Stomach (tissue), 9 donors: ENCODE results near the gene ZMYND10. TPM values are rescaled to one million over a fixed set of nuclear protein-coding genes. Genes with fewer than 3 reads are reported as not detected.
A peak's percentile ranks its signal among the peaks of the same experiment; 100 is the strongest.

Experiments used
- DNase-seq, 2 donors: peaks; one replicate each; pipeline versions ENCODE4 v3.0.0 to v3.0.0-alpha.2; 2013 to 2019
- H3K27ac ChIP-seq, 5 donors: fragments of 200-600 bp in 4 of 5; sonication (generic) in 4 of 5; one replicate each; pipeline ENCODE4 v1.5.1; 2013 to 2019; ENCODE audit warnings: mild to moderate bottlenecking in 1 of 5, moderate library complexity in 1 of 5
- H3K27me3 ChIP-seq, 3 donors: fragments of 200-600 bp; sonication (generic); one replicate each; pipeline ENCODE4 v1.5.1; 2017 to 2019; ENCODE audit warnings: mixed run types in 1 of 3
- H3K36me3 ChIP-seq, 4 donors: fragments of 200-600 bp; sonication (generic); 1 replicate in 3 of 4; 2 replicates in 1 of 4; pipeline ENCODE4 v1.5.1; 2016 to 2019
- H3K4me1 ChIP-seq, 4 donors: fragments of 200-600 bp; sonication (generic); one replicate each; pipeline ENCODE4 v1.5.1; 2016 to 2019
- H3K4me3 ChIP-seq, 4 donors: fragments of 200-600 bp; sonication (generic) in 3 of 4; one replicate each; pipeline ENCODE4 v1.5.1; 2016 to 2019; ENCODE audit warnings: mild to moderate bottlenecking in 1 of 4
- H3K9me3 ChIP-seq, 4 donors: fragments of 200-600 bp; sonication (generic); one replicate each; pipeline ENCODE4 v1.5.1; 2016 to 2019
- CTCF ChIP-seq, 7 experiments: fragments of 450-650 bp in 4 of 7; fragments of 200-600 bp in 3 of 7; sonication (generic) in 3 of 7; IDR thresholded peaks; one replicate each; pipeline ENCODE4 v1.5.1; 2016 to 2019; ENCODE audit warnings: antibody characterized with exemption in 7 of 7, control low read depth in 2 of 7, mild to moderate bottlenecking in 1 of 7
- EP300 ChIP-seq: sonication (generic); formaldehyde crosslinking; IDR thresholded peaks from one replicate; pipeline ENCODE4 v1.6.1; 2017; ENCODE audit warnings: antibody characterized with exemption
- POLR2A ChIP-seq, 4 donors: fragments of 450-650 bp; IDR thresholded peaks; one replicate each; pipeline ENCODE4 v1.6.1; 2016; ENCODE audit warnings: antibody characterized with exemption in 4 of 4, control low read depth in 2 of 4, mild to moderate bottlenecking in 1 of 4, moderate library complexity in 1 of 4
- POLR2AphosphoS5 ChIP-seq, 3 donors: sonication (generic); formaldehyde crosslinking; IDR thresholded peaks; one replicate each; pipeline ENCODE4 v1.6.1; 2016; ENCODE audit warnings: antibody characterized with exemption in 3 of 3
- WGBS, 5 donors: extraction: QIAGEN DNeasy Blood & Tissue Kit in 3 of 5; methylation state at CpG; one replicate each; pipeline versions ENCODE4 v1.1.5 to v1.1.7; 2013 to 2018; 5-methylcytosine and 5-hydroxymethylcytosine counted together
- intact Hi-C: fragments of 100-400 bp; cut with DNase I; formaldehyde crosslinking; loops from one replicate; pipeline ENCODE4 v1.15.1; 2023; ENCODE audit warnings: low total_unique reads
- polyA plus RNA-seq, 3 donors: library from polyadenylated mRNA; stranded (reverse); fragments of 200-250 nt; gene quantifications; one replicate each; pipeline ENCODE4 v1.2.3, GENCODE V29; 2013
- total RNA-seq, 5 donors: library from RNA; depleted of rRNA; stranded (reverse); fragments of >200 nt; gene quantifications; one replicate each; pipeline versions ENCODE4 v1.1.0 to v1.2.3, GENCODE V29; 2014 to 2016
- donor health status: healthy with polysubstance abuse.
- donor health status: Bipolar disorder and iron deficiency.
- donor health status: healthy.

ZMYND10 gene
- total and polyA plus RNA-seq, 8 donors: 0.87 to 61.4 (median 0.92) TPM; not detected in 1

GRCh38 chr3:50299929-50300680 is 45.4 kb downstream of the ZMYND10 start:
- no peaks in the 10 kb centered on the region for H3K27me3 ChIP-seq
- TF ChIP-seq CTCF (IDR thresholded peaks at IDR 0.05): no peak
- no peak for TF ChIP-seq POLR2AphosphoS5 (IDR thresholded peaks at IDR 0.05)
- TF ChIP-seq POLR2A (IDR thresholded peaks at IDR 0.05): peak in 1 of 4 donors; percentile 3
- no peak for TF ChIP-seq EP300
- peak in 1 of 2 donors; percentile 61 for DNase-seq
- no peaks in the 10 kb centered on the region for H3K9me3 ChIP-seq
- H3K4me3 ChIP-seq: peak overlapping the region; percentile 47 to 72 (median 68)
- peaks cover 37 to 68% (median 59%) of the 10 kb centered on the region in 4 donors for H3K4me1 ChIP-seq
- peak overlapping the region; percentile 71 to 96 (median 95) for H3K27ac ChIP-seq
- H3K36me3 ChIP-seq: peaks cover 7 to 15% (median 8%) of the 10 kb centered on the region in 4 donors
- WGBS, 5 donors: 48 to 52% (median 51%) methylated on average over 12 of the region's 12 CpGs
- intact Hi-C loops: no loop called here

- DNase-seq: no peak
- H3K4me1 ChIP-seq: peaks cover 37 to 68% (median 59%) of the 10 kb centered on the region in 4 donors
- peak overlapping the region; percentile 47 to 72 (median 68) for H3K4me3 ChIP-seq
- intact Hi-C loops: no loop called here
- H3K27me3 ChIP-seq: no peaks in the 10 kb centered on the region
- H3K9me3 ChIP-seq: no peaks in the 10 kb centered on the region
- peaks cover 7 to 15% (median 8%) of the 10 kb centered on the region in 4 donors for H3K36me3 ChIP-seq
- 0 to 2% (median 1%) methylated on average over 7 to 12 of the region's 12 CpGs for WGBS, 5 donors
- no peak for TF ChIP-seq CTCF (IDR thresholded peaks at IDR 0.05)
- TF ChIP-seq POLR2AphosphoS5 (IDR thresholded peaks at IDR 0.05): peak in 2 of 3 donors; percentile 2 to 30
- TF ChIP-seq POLR2A (IDR thresholded peaks at IDR 0.05): no peak
- peak overlapping the region; percentile 71 to 96 (median 95) for H3K27ac ChIP-seq
Observed at GRCh38 chr3:50299638-50299928, 45.9 kb downstream of the ZMYND10 start.

GRCh38 chr3:50298836-50299637 is 46.5 kb downstream of the ZMYND10 start, which contains the start of the genes HYAL3 and NAA80:
HYAL3 (minus strand) TSS chr3:50299405; CDS start chr3:50295602, 3,803 bp downstream.
NAA80 (minus strand) TSS chr3:50299405; CDS start chr3:50297463, 1,942 bp downstream.
- intact Hi-C loops: no loop called here
- 1% methylated on average over 32 to 61 of the region's 61 CpGs for WGBS, 5 donors
- H3K36me3 ChIP-seq: peaks cover 7 to 15% (median 8%) of the 10 kb centered on the region in 4 donors
- H3K4me1 ChIP-seq: peaks cover 37 to 68% (median 59%) of the 10 kb centered on the region in 4 donors
- TF ChIP-seq POLR2AphosphoS5 (IDR thresholded peaks at IDR 0.05): peak; percentile 87 to 98 (median 97)
- peak in 2 of 4 donors; percentile 48 to 84 for TF ChIP-seq POLR2A (IDR thresholded peaks at IDR 0.05)
- no peak for TF ChIP-seq EP300
- peak in 5 of 7 experiments; percentile 21 to 68 (median 45) for TF ChIP-seq CTCF (IDR thresholded peaks at IDR 0.05)
- no peaks in the 10 kb centered on the region for H3K9me3 ChIP-seq
- peak within 1 kb of the TSS; percentile 67 to 73 (median 70) for H3K4me3 ChIP-seq
- H3K27ac ChIP-seq: peak within 1 kb of the TSS; percentile 92 to 96 (median 95)
- H3K27me3 ChIP-seq: no peaks in the 10 kb centered on the region
- DNase-seq: peak; percentile 100
